Measurements from ENCODE around the gene C6orf118. TPM values are rescaled to one million over a fixed set of nuclear protein-coding genes. Genes with fewer than 3 reads are reported as not detected.
A peak's percentile ranks its signal among the peaks of the same experiment; 100 is the strongest.

The C6orf118 gene
- total RNA-seq (2021) = not detected in 2 replicates
- long read RNA-seq = 0 reads

DNA sequence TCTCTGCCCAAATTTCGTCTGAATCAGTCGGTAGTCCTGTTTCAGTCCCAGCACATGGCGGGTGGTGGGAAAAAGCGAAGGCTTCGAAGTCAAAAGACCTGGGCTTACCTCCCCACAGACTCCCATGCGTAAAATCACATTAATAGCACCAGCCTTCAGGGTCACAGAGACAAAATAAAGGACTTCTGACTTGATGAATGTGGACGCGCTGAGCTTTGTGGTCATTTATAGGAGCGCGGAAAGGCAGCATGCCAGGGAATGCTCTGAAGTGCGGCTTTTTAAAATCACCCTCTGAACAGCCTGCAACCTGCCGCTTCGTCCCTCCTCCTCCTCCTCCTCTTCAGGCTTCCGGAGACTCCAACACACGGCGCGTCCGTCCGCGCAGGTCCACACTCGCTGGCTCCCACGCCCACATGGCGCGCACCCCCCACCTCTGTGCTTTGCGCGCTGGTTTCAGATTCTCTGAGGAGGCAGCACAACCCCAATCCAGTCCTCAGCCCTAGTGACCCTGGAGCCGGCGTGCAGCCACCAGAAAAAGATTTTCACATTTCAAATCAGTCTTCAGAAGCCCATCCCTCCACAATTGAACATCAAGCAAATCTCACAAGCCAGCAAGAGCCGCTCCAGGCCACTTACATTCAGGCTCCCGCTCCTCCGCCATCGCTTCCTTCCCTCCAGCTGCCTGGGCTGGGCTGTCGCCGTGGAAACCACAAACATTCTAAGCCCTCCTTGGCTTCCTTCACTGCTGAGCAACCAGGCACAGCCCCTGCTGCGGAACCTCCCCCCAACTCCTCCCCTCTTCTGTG, at the start of gene C6orf118:
Gene C6orf118 (minus strand): TSS at position 680 of the 806 bp plus-strand sequence. CDS start 19 bp downstream, at position 661.
- Histone ChIP-seq H2BK15ac (ENCODE audit: low read depth, low read length) (no peak within 1 kb of the TSS), H3K9me3 (ENCODE audit: control insufficient read depth, low read depth, low read length) (no peaks in the 10 kb centered on the region), H2BK5ac (ENCODE audit: insufficient read length, low read length) (no peak within 1 kb of the TSS), H3K27me3 (ENCODE audit: insufficient read depth, low read length) (peaks cover 7% of the 10 kb centered on the region; the same call in 1 of the 2 replicates), H3K23ac (ENCODE audit: insufficient read length, low read depth, low read length) (no peak within 1 kb of the TSS), H4K8ac (replicated peaks; ENCODE audit: insufficient read length, low read depth, low read length) (no peak within 1 kb of the TSS), H2BK12ac (ENCODE audit: insufficient read length, low read depth, low read length) (no peak within 1 kb of the TSS), H3K56ac (ENCODE audit: insufficient read length, low read depth, low read length) (no peak within 1 kb of the TSS), H3K4me2 (ENCODE audit: insufficient read depth, insufficient read length, low read length) (peak within 1 kb of the TSS; percentile 43), H2BK120ac (ENCODE audit: low read depth, low read length, poor library complexity, severe bottlenecking) (no peak within 1 kb of the TSS), H4K5ac (ENCODE audit: insufficient read length, low read depth, low read length) (no peak within 1 kb of the TSS), H2AK5ac (ENCODE audit: insufficient read length, low read length) (no peak within 1 kb of the TSS), H3K18ac (ENCODE audit: insufficient read length, low read depth, low read length) (peak within 1 kb of the TSS; percentile 39), H3K79me2 (ENCODE audit: insufficient read depth, low read length) (no peaks in the 10 kb centered on the region), H2AFZ (ENCODE audit: low read length) (no peak within 1 kb of the TSS), H3K27ac (ENCODE audit: insufficient read length, low read depth, low read length) (no peak within 1 kb of the TSS), H3K4me1 (ENCODE audit: insufficient read depth, low read length) (no peaks in the 10 kb centered on the region), H4K91ac (ENCODE audit: insufficient read length, low read depth, low read length) (no peak within 1 kb of the TSS), H3K79me1 (ENCODE audit: insufficient read depth, low read depth, low read length, poor library complexity, severe bottlenecking) (no peaks in the 10 kb centered on the region), H3K9ac (ENCODE audit: extremely low read depth, insufficient read length, low read length) (no peak within 1 kb of the TSS), H4K20me1 (ENCODE audit: control insufficient read depth, insufficient read depth, insufficient read length) (no peaks in the 10 kb centered on the region), H3K4ac (ENCODE audit: low read depth, low read length) (no peak within 1 kb of the TSS), H2BK20ac (ENCODE audit: low read depth, low read length, poor library complexity, severe bottlenecking) (no peak within 1 kb of the TSS), H3K14ac (ENCODE audit: insufficient read depth, low read length) (peak within 1 kb of the TSS; percentile 59), H3T11ph (ENCODE audit: low read length) (no peak within 1 kb of the TSS), H3K23me2 (ENCODE audit: insufficient read length, low read depth, low read length, poor library complexity, severe bottlenecking) (peaks cover 2% of the 10 kb centered on the region)
- peaks cover 0 to 4% of the 10 kb centered on the region in 2 experiments; a peak in 1 of 5 replicates for H3K9me3 Mint-ChIP-seq
- TF ChIP-seq CTCF (conservative IDR thresholded peaks at IDR 0.05) = no peak
- WGBS (ENCODE audit: extremely low coverage, insufficient read length, low lambda C conversion rate) = no CpG with 5 or more reads among the region's 35 CpGs
- H3K4me1 Mint-ChIP-seq = peaks cover 4 to 5% of the 10 kb centered on the region in 2 experiments; a peak in 3 of 4 replicates
- no peaks in the 10 kb centered on the region; a peak in 1 of 7 replicates for H3K36me3 Mint-ChIP-seq (ENCODE audit: insufficient read depth in 1 of 3, low read depth in 3 of 3)
- peak within 1 kb of the TSS; percentile 14 to 72 (median 57); a peak in 4 of 7 replicates for H3K27ac Mint-ChIP-seq
- H3K4me3 Mint-ChIP-seq = peak within 1 kb of the TSS; percentile 73 to 82
- peaks cover 31% of the 10 kb centered on the region for H3K27me3 Mint-ChIP-seq (ENCODE audit: low read depth)
- peak; percentile 90 for DNase-seq

Measured in H9 (cell line).